ENCODE results near the gene POLA2.

The POLA2 gene

GRCh38 chr11:65334696-65335295, 73.0 kb downstream of the POLA2 start:
- DNase-seq (ENCODE audit: low spot score), result no peak

- DNase-seq (ENCODE audit: low spot score), result no peak
These were observed 76.9 kb downstream of the POLA2 start for GRCh38 chr11:65338676-65339075.

- no peak for DNase-seq (ENCODE audit: low spot score)
These were observed 78.5 kb downstream of the POLA2 start for GRCh38 chr11:65340226-65340625.

- DNase-seq (ENCODE audit: low spot score), result no peak
These were observed 80.1 kb downstream of the POLA2 start for GRCh38 chr11:65341856-65342255.

All from COLO829 (cell line).